ENCODE data around the gene FHIT. TPM values are rescaled to one million over a fixed set of nuclear protein-coding genes. Genes with fewer than 3 reads are reported as not detected.

The FHIT gene
- total and polyA plus RNA-seq, 4 donors: 2.1 to 14.7 (median 6.6) TPM

- Histone ChIP-seq H3K27ac (ENCODE audit: low read depth in 1 of 2, low read length in 2 of 2) (no peak overlapping the region), H3K4me1 (ENCODE audit: control insufficient read depth in 4 of 4, insufficient read depth in 4 of 4, low read length in 3 of 4) (no peaks in the 10 kb centered on the region), H3K36me3 (ENCODE audit: control insufficient read depth in 4 of 4, insufficient read depth in 3 of 4, low read depth in 1 of 4, low read length in 3 of 4) (no peaks in the 10 kb centered on the region), H3K4me3 (ENCODE audit: low read depth in 1 of 3, low read length in 3 of 3) (no peak overlapping the region), H3K27me3 (ENCODE audit: control insufficient read depth in 4 of 4, insufficient read depth in 4 of 4, low read length in 3 of 4) (no peaks in the 10 kb centered on the region), H3K9ac (ENCODE audit: low read depth in 1 of 2, low read length in 2 of 2) (no peak overlapping the region), H3K9me3 (ENCODE audit: control insufficient read depth in 4 of 4, low read length in 3 of 4) (no peaks in the 10 kb centered on the region)
- WGBS: 81% methylated on average over 3 of the region's 3 CpGs
- TF ChIP-seq, protein P1, sequence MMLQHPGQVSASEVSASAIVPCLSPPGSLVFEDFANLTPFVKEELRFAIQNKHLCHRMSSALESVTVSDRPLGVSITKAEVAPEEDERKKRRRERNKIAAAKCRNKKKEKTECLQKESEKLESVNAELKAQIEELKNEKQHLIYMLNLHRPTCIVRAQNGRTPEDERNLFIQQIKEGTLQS (IDR thresholded peaks at IDR 0.05): no peak
- TF ChIP-seq CTCF (IDR thresholded peaks at IDR 0.05; ENCODE audit: low read depth, low read length, missing input control) (no peak), NR2F2 (IDR thresholded peaks at IDR 0.05) (no peak), YY1 (IDR thresholded peaks at IDR 0.05) (no peak), EGR1 (IDR thresholded peaks at IDR 0.05; ENCODE audit: low read depth in 2 of 2) (no peak)
- DNase-seq (ENCODE audit: low spot score): no peak
These were observed 109.6 kb downstream of the FHIT start for GRCh38 chr3:61141697-61142096.

DNA sequence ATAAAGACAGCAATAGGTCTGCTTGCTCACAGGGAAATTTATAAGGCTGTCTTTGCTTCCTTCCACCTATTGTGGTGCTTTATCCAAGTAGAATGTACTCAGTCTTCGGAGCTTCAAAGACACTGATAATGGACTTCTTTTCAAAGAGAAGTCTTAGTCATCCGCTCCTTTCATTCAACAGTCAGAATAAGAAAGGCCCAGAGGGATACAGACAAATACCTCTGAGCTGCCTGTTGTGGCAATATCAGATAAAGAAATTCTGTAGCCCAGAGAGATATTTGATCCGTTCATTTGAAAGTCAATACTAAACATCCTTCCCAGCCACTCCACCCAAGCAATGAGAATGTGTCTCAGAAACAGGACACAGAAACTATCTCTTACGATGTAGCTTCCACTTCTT, 110.0 kb downstream of the FHIT start:
- H3K4me3 ChIP-seq (ENCODE audit: low read depth in 1 of 3, low read length in 3 of 3): no peak overlapping the region
- TF ChIP-seq YY1 (IDR thresholded peaks at IDR 0.05) (no peak), EGR1 (IDR thresholded peaks at IDR 0.05; ENCODE audit: low read depth in 2 of 2) (no peak), CTCF (IDR thresholded peaks at IDR 0.05; ENCODE audit: low read depth, low read length, missing input control) (no peak), MAX (IDR thresholded peaks at IDR 0.05) (no peak), RXRA (IDR thresholded peaks at IDR 0.05) (no peak), ZBTB33 (IDR thresholded peaks at IDR 0.05) (no peak)
- TF ChIP-seq, protein P1 (IDR thresholded peaks at IDR 0.05): no peak
- DNase-seq (ENCODE audit: low spot score): no peak
- H3K36me3 ChIP-seq (ENCODE audit: control insufficient read depth in 4 of 4, insufficient read depth in 3 of 4, low read depth in 1 of 4, low read length in 3 of 4): no peaks in the 10 kb centered on the region
- no peaks in the 10 kb centered on the region for H3K4me1 ChIP-seq (ENCODE audit: control insufficient read depth in 4 of 4, insufficient read depth in 4 of 4, low read length in 3 of 4)
- no peaks in the 10 kb centered on the region for H3K9me3 ChIP-seq (ENCODE audit: control insufficient read depth in 4 of 4, low read length in 3 of 4)
- H3K9ac ChIP-seq (ENCODE audit: low read depth in 1 of 2, low read length in 2 of 2): no peak overlapping the region
- no peaks in the 10 kb centered on the region for H3K27me3 ChIP-seq (ENCODE audit: control insufficient read depth in 4 of 4, insufficient read depth in 4 of 4, low read length in 3 of 4)
- 90% methylated on average over 4 of the region's 4 CpGs for WGBS
- H3K27ac ChIP-seq (ENCODE audit: low read depth in 1 of 2, low read length in 2 of 2): no peak overlapping the region

GRCh38 chr3:61139686-61140085, 111.6 kb downstream of the FHIT start:
- Histone ChIP-seq H3K36me3 (ENCODE audit: control insufficient read depth in 4 of 4, insufficient read depth in 3 of 4, low read depth in 1 of 4, low read length in 3 of 4) (no peaks in the 10 kb centered on the region), H3K27ac (ENCODE audit: low read depth in 1 of 2, low read length in 2 of 2) (no peak overlapping the region), H3K4me3 (ENCODE audit: low read depth in 1 of 3, low read length in 3 of 3) (no peak overlapping the region), H3K9ac (ENCODE audit: low read depth in 1 of 2, low read length in 2 of 2) (no peak overlapping the region), H3K4me1 (ENCODE audit: control insufficient read depth in 4 of 4, insufficient read depth in 4 of 4, low read length in 3 of 4) (no peaks in the 10 kb centered on the region), H3K9me3 (ENCODE audit: control insufficient read depth in 4 of 4, low read length in 3 of 4) (no peaks in the 10 kb centered on the region), H3K27me3 (ENCODE audit: control insufficient read depth in 4 of 4, insufficient read depth in 4 of 4, low read length in 3 of 4) (no peaks in the 10 kb centered on the region)
- no peak for DNase-seq (ENCODE audit: low spot score)
- WGBS: 96% methylated on average over 4 of the region's 4 CpGs
- no peak for TF ChIP-seq FOXA2 (IDR thresholded peaks at IDR 0.05)
- no peak for TF ChIP-seq RXRA (IDR thresholded peaks at IDR 0.05)
- TF ChIP-seq JUND (IDR thresholded peaks at IDR 0.05): no peak
- TF ChIP-seq EGR1 (IDR thresholded peaks at IDR 0.05; ENCODE audit: low read depth in 2 of 2): no peak
- no peak for TF ChIP-seq ZBTB33 (IDR thresholded peaks at IDR 0.05)
- no peak for TF ChIP-seq SP1 (IDR thresholded peaks at IDR 0.05)
- TF ChIP-seq RAD21 (IDR thresholded peaks at IDR 0.05): no peak
- TF ChIP-seq CTCF (IDR thresholded peaks at IDR 0.05; ENCODE audit: low read depth, low read length, missing input control): no peak
- no peak for TF ChIP-seq GABPA (IDR thresholded peaks at IDR 0.05 in 1 of 2, conservative IDR thresholded peaks at IDR 0.05 in 1 of 2)
- TF ChIP-seq HNF4A (conservative IDR thresholded peaks at IDR 0.05): no peak
- no peak for TF ChIP-seq FOXA1 (IDR thresholded peaks at IDR 0.05)

Data from liver (tissue), 9 donors.